RWPE1 (cell line): ENCODE measurements around the gene CD44.
"Not testable (repeated sequence)": the region's sequence is repeated elsewhere in the genome, so short reads cannot be mapped to it uniquely, and the experiment has no call there.

Source experiments
- CTCF ChIA-PET: fragments of 350-600 bp; sonication (Branson Sonifier 250); formaldehyde crosslinking; extraction: SDS; loops from one replicate; lab custom pipeline; 2021; lab: Yijun Ruan, JAX
- POLR2A ChIA-PET: fragments of 400-600 bp; formaldehyde crosslinking; extraction: SDS; loops from one replicate; lab custom pipeline; 2020; ENCODE audit warnings: antibody characterized with exemption; ENCODE audit not compliant: low non-redundant PET; lab: Yijun Ruan, JAX
- DNase-seq: peaks from one replicate; pipeline ENCODE4 v3.0.0; 2012; ENCODE audit warnings: low spot score
- H3K27ac ChIP-seq: fragments of 450-650 bp; 2 replicates; pipeline ENCODE4 v1.5.1; 2017
- TF ChIP-seq, protein P1 (sequence below): fragments of 450-650 bp; conservative IDR thresholded peaks from 2 replicates; pipeline ENCODE4 v1.5.1; 2017; ENCODE audit warnings: low read depth, mild to moderate bottlenecking

The CD44 gene

DNA sequence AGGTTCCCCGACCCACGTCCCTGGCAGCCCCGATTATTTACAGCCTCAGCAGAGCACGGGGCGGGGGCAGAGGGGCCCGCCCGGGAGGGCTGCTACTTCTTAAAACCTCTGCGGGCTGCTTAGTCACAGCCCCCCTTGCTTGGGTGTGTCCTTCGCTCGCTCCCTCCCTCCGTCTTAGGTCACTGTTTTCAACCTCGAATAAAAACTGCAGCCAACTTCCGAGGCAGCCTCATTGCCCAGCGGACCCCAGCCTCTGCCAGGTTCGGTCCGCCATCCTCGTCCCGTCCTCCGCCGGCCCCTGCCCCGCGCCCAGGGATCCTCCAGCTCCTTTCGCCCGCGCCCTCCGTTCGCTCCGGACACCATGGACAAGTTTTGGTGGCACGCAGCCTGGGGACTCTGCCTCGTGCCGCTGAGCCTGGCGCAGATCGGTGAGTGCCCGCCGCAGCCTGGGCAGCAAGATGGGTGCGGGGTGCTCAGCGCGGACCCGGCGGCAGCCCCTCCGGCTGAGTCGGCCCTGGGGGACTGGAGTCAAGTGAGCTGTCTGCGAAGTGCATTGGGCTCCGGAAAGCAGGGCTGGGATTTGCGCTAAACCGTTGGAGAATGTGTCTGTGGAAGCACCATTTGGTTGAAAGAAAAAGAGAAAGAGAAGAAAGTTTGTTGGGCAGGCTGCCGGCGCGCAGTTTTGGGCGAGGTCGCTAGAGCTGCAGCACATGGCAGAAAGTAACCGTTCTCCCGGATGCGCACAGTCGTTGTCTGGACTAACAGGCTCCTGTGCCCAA is at the start of gene CD44:
Gene CD44, plus strand, starts transcription at position 229 of the 779 bp plus-strand sequence. Its CDS starts 133 bp downstream, at position 362.
- H3K27ac ChIP-seq = peak within 1 kb of the TSS; percentile 96
- peak; percentile 93 for DNase-seq

DNA sequence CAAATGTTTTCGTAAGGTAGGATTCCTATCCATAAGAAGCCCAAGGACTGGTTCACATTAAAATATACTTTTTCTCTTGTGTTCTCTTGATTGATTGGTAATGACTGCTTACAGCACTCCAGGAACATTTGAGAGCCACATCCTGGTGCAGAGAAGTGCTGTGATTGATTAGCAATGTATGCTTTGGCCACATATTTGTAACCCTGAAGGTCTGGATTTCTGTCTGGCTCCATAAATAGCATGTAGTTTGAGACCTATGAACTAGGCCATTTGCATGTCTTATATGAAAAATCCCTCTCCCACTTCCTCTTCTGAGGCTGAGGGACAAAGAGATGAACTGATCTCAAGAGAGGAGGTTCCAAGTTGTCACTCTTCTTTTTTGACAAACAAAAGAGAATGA is 49.3 kb upstream of the CD44 start:
- DNase-seq = no peak
- H3K27ac ChIP-seq = no peak overlapping the region
- TF ChIP-seq, protein P1, sequence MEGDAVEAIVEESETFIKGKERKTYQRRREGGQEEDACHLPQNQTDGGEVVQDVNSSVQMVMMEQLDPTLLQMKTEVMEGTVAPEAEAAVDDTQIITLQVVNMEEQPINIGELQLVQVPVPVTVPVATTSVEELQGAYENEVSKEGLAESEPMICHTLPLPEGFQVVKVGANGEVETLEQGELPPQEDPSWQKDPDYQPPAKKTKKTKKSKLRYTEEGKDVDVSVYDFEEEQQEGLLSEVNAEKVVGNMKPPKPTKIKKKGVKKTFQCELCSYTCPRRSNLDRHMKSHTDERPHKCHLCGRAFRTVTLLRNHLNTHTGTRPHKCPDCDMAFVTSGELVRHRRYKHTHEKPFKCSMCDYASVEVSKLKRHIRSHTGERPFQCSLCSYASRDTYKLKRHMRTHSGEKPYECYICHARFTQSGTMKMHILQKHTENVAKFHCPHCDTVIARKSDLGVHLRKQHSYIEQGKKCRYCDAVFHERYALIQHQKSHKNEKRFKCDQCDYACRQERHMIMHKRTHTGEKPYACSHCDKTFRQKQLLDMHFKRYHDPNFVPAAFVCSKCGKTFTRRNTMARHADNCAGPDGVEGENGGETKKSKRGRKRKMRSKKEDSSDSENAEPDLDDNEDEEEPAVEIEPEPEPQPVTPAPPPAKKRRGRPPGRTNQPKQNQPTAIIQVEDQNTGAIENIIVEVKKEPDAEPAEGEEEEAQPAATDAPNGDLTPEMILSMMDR = no peak
- POLR2A ChIA-PET = no interaction called here
- CTCF ChIA-PET = interaction anchor here (0.6 kb wide), 1 partner anchor 50 kb away, joined by 3 read pairs; no protein-coding TSS in a partner anchor

More for the DNA sequence above, at the start of gene CD44:
- POLR2A ChIA-PET = interaction anchor here (0.7 to 1.0 kb wide), 3 partner anchors 26 to 140 kb away, joined by 3 read pairs; no protein-coding TSS in a partner anchor
- TF ChIP-seq, protein P1 = no peak
- CTCF ChIA-PET = interaction anchor here (0.5 to 0.9 kb wide), 5 partner anchors 33 to 273 kb away, joined by 3 to 5 read pairs (median 3); no protein-coding TSS in a partner anchor

DNA sequence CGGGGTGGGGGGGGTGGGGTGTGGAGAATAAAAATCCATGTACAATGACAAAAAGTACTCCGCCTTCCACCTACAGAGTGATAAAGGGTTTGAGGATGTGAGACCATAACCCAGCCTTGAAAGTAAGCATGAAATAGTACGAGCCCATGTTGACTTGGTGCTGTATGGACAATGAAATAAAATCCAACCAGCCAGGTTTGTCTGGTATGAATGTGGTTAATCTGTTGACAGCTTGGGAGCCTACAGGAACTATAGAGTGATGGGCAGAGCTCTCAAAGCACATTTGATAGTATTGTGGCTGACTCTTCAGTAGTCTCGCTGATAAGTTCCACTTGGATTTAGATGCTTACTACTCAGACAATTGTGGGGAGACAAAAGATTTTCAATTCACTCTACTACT is 48.8 kb upstream of the CD44 start:
- CTCF ChIA-PET = interaction anchor here (0.5 kb wide), 1 partner anchor 116 kb away, joined by 3 read pairs; no protein-coding TSS in a partner anchor
- TF ChIP-seq, protein P1 = no peak
- no peak overlapping the region for H3K27ac ChIP-seq
- POLR2A ChIA-PET = no interaction called here
- DNase-seq = no peak

DNA sequence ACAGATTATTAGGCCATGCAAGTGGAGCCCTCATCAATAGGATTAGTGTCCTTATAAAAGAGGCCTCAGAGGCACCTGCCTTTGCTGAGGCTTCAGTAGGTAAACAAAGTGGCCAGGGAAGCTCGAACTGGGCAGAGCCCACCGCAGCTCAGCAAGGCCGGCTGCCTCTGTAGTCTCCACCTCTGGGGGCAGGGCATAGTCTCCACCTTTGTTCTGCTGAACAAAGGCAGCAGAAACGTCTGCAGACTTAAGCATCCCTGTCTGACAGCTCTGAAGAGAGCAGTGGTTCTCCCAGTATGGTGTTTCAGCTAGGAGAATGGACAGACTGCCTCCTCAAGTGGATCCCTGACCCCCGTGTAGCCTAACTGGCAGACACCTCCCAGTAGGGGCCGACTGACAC is 48.0 kb upstream of the CD44 start:
- DNase-seq, CTCF ChIA-PET, H3K27ac ChIP-seq, POLR2A ChIA-PET: not testable (repeated sequence)

DNA sequence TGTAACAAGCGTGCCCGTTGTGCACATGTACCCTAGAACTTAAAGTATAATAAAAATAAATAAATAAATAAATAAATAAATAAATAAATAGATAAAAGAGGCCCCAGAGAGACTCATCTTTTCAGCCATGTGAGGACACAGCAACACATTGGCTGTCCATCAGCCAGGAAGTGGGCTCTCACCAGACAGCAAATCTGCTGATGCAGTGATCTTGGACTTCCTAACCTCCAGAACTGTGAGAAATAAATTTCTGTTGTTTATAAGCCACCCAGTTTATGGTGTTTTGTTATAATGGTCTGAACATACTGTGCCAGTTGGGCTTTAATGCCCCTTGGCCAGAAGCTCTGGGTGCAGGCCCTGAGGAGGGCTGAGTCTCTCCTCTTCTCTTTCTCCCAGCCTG is 42.2 kb upstream of the CD44 start:
- ChIA-PET POLR2A (no interaction called here), CTCF (no interaction called here)
- DNase-seq = no peak
- TF ChIP-seq, protein P1 = no peak
- H3K27ac ChIP-seq = no peak overlapping the region

DNA sequence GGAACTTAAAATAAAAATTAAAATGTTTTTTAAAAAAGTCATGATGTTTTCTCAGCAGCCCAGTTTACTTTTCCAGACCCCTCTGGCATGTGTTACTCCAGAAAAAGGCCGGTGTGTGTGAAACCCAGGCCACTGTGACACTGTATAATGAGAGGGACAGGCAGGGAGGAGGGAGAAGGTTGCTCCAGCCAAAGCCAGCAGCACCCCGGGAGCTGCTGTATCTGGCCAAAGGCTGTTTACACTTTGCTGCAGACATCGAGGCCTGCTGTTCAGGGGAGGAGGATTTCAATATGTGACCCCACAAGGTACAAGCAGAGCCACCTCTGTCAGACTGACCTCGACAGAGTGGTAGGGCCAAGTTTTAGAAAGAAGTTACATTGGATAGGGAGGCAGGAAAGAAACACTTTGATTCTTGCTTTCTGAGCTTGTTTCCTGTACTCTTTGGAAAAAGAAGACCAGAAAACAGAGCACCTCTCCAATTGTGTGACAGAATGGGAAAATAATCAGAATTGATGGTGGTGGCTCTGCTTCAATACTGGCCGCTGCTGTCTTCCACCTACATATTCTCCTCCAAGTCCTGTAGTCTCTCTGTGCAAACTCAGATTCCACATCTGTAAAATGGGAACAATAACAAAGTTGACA is 41.0 kb upstream of the CD44 start:
- no peak overlapping the region for H3K27ac ChIP-seq
- ChIA-PET CTCF (no interaction called here), POLR2A (no interaction called here)
- TF ChIP-seq, protein P1 = no peak
- no peak for DNase-seq
